ENCODE results near the gene VAV2.

The VAV2 gene

GRCh38 chr9:133963166-133963565, 29.0 kb downstream of the VAV2 start:
- Histone ChIP-seq H3K4me1 (ENCODE audit: control insufficient read depth in 2 of 2, insufficient read depth in 1 of 2, low read depth in 1 of 2, low read length in 2 of 2) (peaks cover 31 to 32% of the 10 kb centered on the region in 2 donors), H2BK5ac (ENCODE audit: low read length) (no peak overlapping the region), H2AK5ac (ENCODE audit: low read depth, low read length) (no peak overlapping the region), H3K36me3 (replicated peaks in 1 of 2; ENCODE audit: control insufficient read depth in 2 of 2, insufficient read depth in 2 of 2, low read length in 2 of 2) (no peaks in the 10 kb centered on the region), H3K4me2 (ENCODE audit: insufficient read depth, low read length, poor library complexity, severe bottlenecking) (no peak overlapping the region), H3K9me3 (replicated peaks in 1 of 2; ENCODE audit: control insufficient read depth in 2 of 2, insufficient read depth in 1 of 2, low read depth in 1 of 2, low read length in 2 of 2) (peaks cover 1 to 26% of the 10 kb centered on the region in 2 donors), H4K8ac (ENCODE audit: low read depth, low read length) (no peak overlapping the region), H3K4me3 (ENCODE audit: low read length in 2 of 2) (no peak overlapping the region), H3K23ac (ENCODE audit: low read depth, low read length, poor library complexity) (no peak overlapping the region), H3K4ac (ENCODE audit: low read length) (no peak overlapping the region), H3K79me1 (ENCODE audit: low read depth, low read length) (peaks cover 23% of the 10 kb centered on the region), H4K91ac (ENCODE audit: low read depth, low read length, poor library complexity) (no peak overlapping the region), H3K14ac (ENCODE audit: low read length) (no peak overlapping the region), H2BK120ac (ENCODE audit: low read depth, low read length) (no peak overlapping the region), H3K27me3 (ENCODE audit: control insufficient read depth in 3 of 3, insufficient read depth in 3 of 3, low read depth in 1 of 3, low read length in 3 of 3) (no peaks in the 10 kb centered on the region), H3K9ac (ENCODE audit: low read depth, low read length, poor library complexity) (no peak overlapping the region), H2BK15ac (ENCODE audit: low read length) (no peak overlapping the region), H2AFZ (ENCODE audit: low read length) (no peak overlapping the region), H2BK12ac (ENCODE audit: low read length) (no peak overlapping the region), H3K27ac (replicated peaks; ENCODE audit: low read length) (no peak overlapping the region), H3K18ac (ENCODE audit: low read length) (no peak overlapping the region)
- DNase-seq (ENCODE audit: low spot score): no peak
- no CpG with 5 or more reads among the region's 10 CpGs for WGBS, 2 donors (ENCODE audit: extremely low coverage in 2 of 2, insufficient read length in 2 of 2, insufficient replicate concordance in 1 of 2)

DNA sequence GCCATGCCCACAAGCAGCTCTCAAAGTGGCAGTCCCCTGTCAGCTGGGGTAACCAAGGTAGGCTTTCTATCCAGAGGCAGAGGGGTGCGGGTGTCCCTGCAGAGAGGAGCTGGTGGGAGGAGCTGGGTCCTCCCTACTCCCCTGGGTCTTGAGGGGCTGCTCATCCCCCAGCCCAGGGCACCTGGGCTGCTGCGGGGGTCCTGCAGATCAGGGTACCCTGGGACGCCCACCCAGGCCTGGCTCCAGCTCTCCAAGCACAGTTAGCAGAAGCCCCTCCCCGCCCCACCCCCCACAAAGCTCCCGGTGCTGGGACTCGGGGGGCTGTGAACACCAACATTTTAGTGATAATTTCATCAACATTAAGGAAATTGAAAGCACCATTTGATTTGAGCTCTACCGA, 29.8 kb downstream of the VAV2 start:
- H3K4me3 ChIP-seq (ENCODE audit: low read length in 2 of 2): no peak overlapping the region
- no peak overlapping the region for H4K8ac ChIP-seq (ENCODE audit: low read depth, low read length)
- H3K36me3 ChIP-seq (replicated peaks in 1 of 2; ENCODE audit: control insufficient read depth in 2 of 2, insufficient read depth in 2 of 2, low read length in 2 of 2): no peaks in the 10 kb centered on the region
- no peak overlapping the region for H3K23ac ChIP-seq (ENCODE audit: low read depth, low read length, poor library complexity)
- no peak for DNase-seq (ENCODE audit: low spot score)
- H3K27me3 ChIP-seq (ENCODE audit: control insufficient read depth in 3 of 3, insufficient read depth in 3 of 3, low read depth in 1 of 3, low read length in 3 of 3): no peaks in the 10 kb centered on the region
- no peak overlapping the region for H3K9ac ChIP-seq (ENCODE audit: low read depth, low read length, poor library complexity)
- H3K4me2 ChIP-seq (ENCODE audit: insufficient read depth, low read length, poor library complexity, severe bottlenecking): no peak overlapping the region
- peaks cover 25% of the 10 kb centered on the region for H3K79me1 ChIP-seq (ENCODE audit: low read depth, low read length)
- no peak overlapping the region for H3K27ac ChIP-seq (replicated peaks; ENCODE audit: low read length)
- H3K18ac ChIP-seq (ENCODE audit: low read length): peak overlapping the region; percentile 20
- H2BK5ac ChIP-seq (ENCODE audit: low read length): no peak overlapping the region
- H3K4ac ChIP-seq (ENCODE audit: low read length): no peak overlapping the region
- no CpG with 5 or more reads among the region's 7 CpGs for WGBS, 2 donors (ENCODE audit: extremely low coverage in 2 of 2, insufficient read length in 2 of 2, insufficient replicate concordance in 1 of 2)
- peak overlapping the region; percentile 18 for H2AK5ac ChIP-seq (ENCODE audit: low read depth, low read length)
- H2BK12ac ChIP-seq (ENCODE audit: low read length): no peak overlapping the region
- H3K4me1 ChIP-seq (ENCODE audit: control insufficient read depth in 2 of 2, insufficient read depth in 1 of 2, low read depth in 1 of 2, low read length in 2 of 2): peaks cover 34 to 35% of the 10 kb centered on the region in 2 donors
- no peak overlapping the region for H2BK15ac ChIP-seq (ENCODE audit: low read length)
- H3K14ac ChIP-seq (ENCODE audit: low read length): no peak overlapping the region
- H2AFZ ChIP-seq (ENCODE audit: low read length): no peak overlapping the region
- H4K91ac ChIP-seq (ENCODE audit: low read depth, low read length, poor library complexity): no peak overlapping the region
- H2BK120ac ChIP-seq (ENCODE audit: low read depth, low read length): no peak overlapping the region
- peaks cover 1 to 26% of the 10 kb centered on the region in 2 donors for H3K9me3 ChIP-seq (replicated peaks in 1 of 2; ENCODE audit: control insufficient read depth in 2 of 2, insufficient read depth in 1 of 2, low read depth in 1 of 2, low read length in 2 of 2)

DNA sequence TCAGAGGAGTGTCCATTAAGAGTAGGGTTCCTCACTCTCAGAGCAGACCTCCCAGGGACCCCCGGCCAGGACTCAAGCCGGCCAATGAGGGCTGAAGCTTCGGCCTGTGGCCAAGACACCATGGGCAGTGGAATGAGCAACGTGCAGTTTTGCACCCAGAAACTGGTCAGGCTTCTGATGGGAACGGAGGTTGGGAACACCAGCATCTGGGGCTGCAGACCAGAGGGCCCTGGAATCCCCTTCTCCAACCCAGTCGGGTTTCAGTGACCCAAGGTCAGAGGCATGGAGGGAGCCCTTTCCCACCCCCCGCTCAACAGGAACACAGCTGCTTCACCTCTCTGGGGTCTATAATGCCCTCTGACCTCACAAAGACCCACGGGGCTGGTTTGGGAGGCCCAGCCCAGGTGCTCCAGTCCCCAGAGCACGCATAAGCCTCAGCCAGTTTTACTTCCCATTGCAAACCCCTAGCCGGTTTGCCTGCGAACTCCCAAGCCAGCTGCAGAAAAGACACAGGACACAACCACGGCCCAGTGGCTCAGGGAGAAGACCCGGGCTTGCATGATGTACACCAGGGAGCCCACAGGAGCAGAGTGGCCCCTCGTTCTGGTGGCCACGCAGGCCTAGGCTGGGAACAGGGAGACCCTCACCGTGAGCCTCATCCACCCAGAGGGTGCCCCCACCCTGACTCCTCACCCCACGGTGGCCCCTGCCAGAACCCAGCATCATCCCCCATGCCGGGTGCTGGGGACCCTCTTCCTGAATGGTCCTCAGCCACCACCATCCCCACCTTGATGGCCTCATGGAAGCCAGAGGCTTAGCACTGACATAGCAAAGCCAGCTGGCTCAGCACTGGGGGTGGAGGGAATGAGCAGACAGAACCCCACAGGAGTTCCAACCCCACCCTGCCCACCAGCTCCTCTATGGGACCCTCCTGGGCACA, 30.6 kb downstream of the VAV2 start:
- Histone ChIP-seq H4K8ac (ENCODE audit: low read depth, low read length) (no peak overlapping the region), H2BK120ac (ENCODE audit: low read depth, low read length) (no peak overlapping the region), H3K18ac (ENCODE audit: low read length) (peak overlapping the region; percentile 80), H3K9me3 (replicated peaks in 1 of 2; ENCODE audit: control insufficient read depth in 2 of 2, insufficient read depth in 1 of 2, low read depth in 1 of 2, low read length in 2 of 2) (peaks cover 1 to 26% of the 10 kb centered on the region in 2 donors), H3K27me3 (ENCODE audit: control insufficient read depth in 3 of 3, insufficient read depth in 3 of 3, low read depth in 1 of 3, low read length in 3 of 3) (no peaks in the 10 kb centered on the region), H3K23ac (ENCODE audit: low read depth, low read length, poor library complexity) (no peak overlapping the region), H3K14ac (ENCODE audit: low read length) (no peak overlapping the region), H2BK5ac (ENCODE audit: low read length) (no peak overlapping the region), H3K4me2 (ENCODE audit: insufficient read depth, low read length, poor library complexity, severe bottlenecking) (no peak overlapping the region), H3K79me1 (ENCODE audit: low read depth, low read length) (peaks cover 28% of the 10 kb centered on the region), H2AK5ac (ENCODE audit: low read depth, low read length) (peak overlapping the region; percentile 71), H4K91ac (ENCODE audit: low read depth, low read length, poor library complexity) (no peak overlapping the region), H3K4ac (ENCODE audit: low read length) (peak overlapping the region; percentile 37), H3K27ac (replicated peaks; ENCODE audit: low read length) (no peak overlapping the region), H3K9ac (ENCODE audit: low read depth, low read length, poor library complexity) (peak overlapping the region; percentile 36), H3K4me1 (ENCODE audit: control insufficient read depth in 2 of 2, insufficient read depth in 1 of 2, low read depth in 1 of 2, low read length in 2 of 2) (peaks cover 42 to 43% of the 10 kb centered on the region in 2 donors), H3K4me3 (ENCODE audit: low read length in 2 of 2) (no peak overlapping the region), H2BK12ac (ENCODE audit: low read length) (peak overlapping the region; percentile 10), H3K36me3 (replicated peaks in 1 of 2; ENCODE audit: control insufficient read depth in 2 of 2, insufficient read depth in 2 of 2, low read length in 2 of 2) (no peaks in the 10 kb centered on the region), H2AFZ (ENCODE audit: low read length) (no peak overlapping the region), H2BK15ac (ENCODE audit: low read length) (no peak overlapping the region)
- WGBS, 2 donors (ENCODE audit: extremely low coverage in 2 of 2, insufficient read length in 2 of 2, insufficient replicate concordance in 1 of 2): no CpG with 5 or more reads among the region's 18 CpGs
- DNase-seq (ENCODE audit: low spot score): no peak

DNA sequence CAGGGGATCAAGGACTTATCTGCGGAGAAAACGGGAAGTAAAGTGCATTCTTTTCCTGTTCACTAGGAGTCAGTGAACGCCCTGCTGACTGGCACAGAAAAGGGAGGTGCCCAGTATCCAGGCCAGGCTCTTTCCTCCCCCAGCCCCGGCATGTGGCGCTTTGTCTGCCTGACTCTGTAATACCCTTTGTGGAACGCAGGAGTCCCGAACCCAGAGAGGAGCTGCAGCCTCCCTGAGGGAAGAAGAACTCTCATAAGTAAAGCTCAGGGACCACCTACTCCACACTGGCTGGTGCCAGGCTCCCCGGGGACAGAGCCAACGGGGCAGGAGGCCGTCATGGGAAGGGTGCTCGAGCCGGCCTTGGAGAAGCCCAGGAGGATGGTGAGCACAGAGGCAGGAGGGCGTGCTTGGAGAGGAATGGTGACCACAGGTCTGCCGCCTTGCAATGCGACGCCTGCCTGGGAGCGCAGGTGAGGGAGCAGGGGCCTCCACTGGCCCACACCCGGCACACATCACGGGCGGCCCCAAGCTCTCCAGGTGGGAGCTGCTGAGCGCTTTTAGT, 31.5 kb downstream of the VAV2 start:
- Histone ChIP-seq H3K9me3 (replicated peaks in 1 of 2; ENCODE audit: control insufficient read depth in 2 of 2, insufficient read depth in 1 of 2, low read depth in 1 of 2, low read length in 2 of 2) (peaks cover 1 to 22% of the 10 kb centered on the region in 2 donors), H3K27ac (replicated peaks; ENCODE audit: low read length) (no peak overlapping the region), H2BK5ac (ENCODE audit: low read length) (no peak overlapping the region), H3K4me2 (ENCODE audit: insufficient read depth, low read length, poor library complexity, severe bottlenecking) (no peak overlapping the region), H2BK12ac (ENCODE audit: low read length) (no peak overlapping the region), H3K23ac (ENCODE audit: low read depth, low read length, poor library complexity) (peak overlapping the region; percentile 91), H4K8ac (ENCODE audit: low read depth, low read length) (peak overlapping the region; percentile 65), H3K79me1 (ENCODE audit: low read depth, low read length) (peaks cover 28% of the 10 kb centered on the region), H2AFZ (ENCODE audit: low read length) (no peak overlapping the region), H3K4ac (ENCODE audit: low read length) (peak overlapping the region; percentile 76), H3K27me3 (ENCODE audit: control insufficient read depth in 3 of 3, insufficient read depth in 3 of 3, low read depth in 1 of 3, low read length in 3 of 3) (no peaks in the 10 kb centered on the region), H3K18ac (ENCODE audit: low read length) (peak overlapping the region; percentile 55), H3K14ac (ENCODE audit: low read length) (peak overlapping the region; percentile 14), H4K91ac (ENCODE audit: low read depth, low read length, poor library complexity) (no peak overlapping the region), H2BK15ac (ENCODE audit: low read length) (peak overlapping the region; percentile 37), H3K9ac (ENCODE audit: low read depth, low read length, poor library complexity) (no peak overlapping the region), H3K4me3 (ENCODE audit: low read length in 2 of 2) (no peak overlapping the region), H3K4me1 (ENCODE audit: control insufficient read depth in 2 of 2, insufficient read depth in 1 of 2, low read depth in 1 of 2, low read length in 2 of 2) (peaks cover 48 to 51% of the 10 kb centered on the region in 2 donors), H2AK5ac (ENCODE audit: low read depth, low read length) (peak overlapping the region; percentile 71), H2BK120ac (ENCODE audit: low read depth, low read length) (no peak overlapping the region), H3K36me3 (replicated peaks in 1 of 2; ENCODE audit: control insufficient read depth in 2 of 2, insufficient read depth in 2 of 2, low read length in 2 of 2) (no peaks in the 10 kb centered on the region)
- no peak for DNase-seq (ENCODE audit: low spot score)
- WGBS, 2 donors (ENCODE audit: extremely low coverage in 2 of 2, insufficient read length in 2 of 2, insufficient replicate concordance in 1 of 2): no CpG with 5 or more reads among the region's 21 CpGs

All from neuronal stem cell (in vitro differentiated cells).